A673 (cell line): ENCODE measurements around the gene FBN1. TPM values are rescaled to one million over a fixed set of nuclear protein-coding genes. Genes with fewer than 3 reads are reported as not detected.

ENCODE experiments used
- BruUV-seq: library from RNA; stranded (reverse); fragments of 400-500 nt; replicated peaks from 2 replicates; lab custom pipeline; 2021; lab: Mats Ljungman, UMichigan
- CTCF ChIA-PET: fragments of 300-600 bp; sonication (Branson Sonifier 250); formaldehyde crosslinking; loops from one replicate; lab custom pipeline; 2022; ENCODE audit warnings: antibody characterized with exemption; lab: Charles Lee
- POLR2A ChIA-PET: fragments of 300-600 bp; sonication (Branson Sonifier 250); formaldehyde crosslinking; loops from one replicate; lab custom pipeline; 2022; ENCODE audit warnings: antibody characterized with exemption; ENCODE audit not compliant: low non-redundant PET; lab: Charles Lee
- DNase-seq: peaks from one replicate; pipeline ENCODE4 v3.0.0-alpha.2; 2015; ENCODE audit warnings: low spot score
- H3K27ac ChIP-seq: fragments of 200-600 bp; sonication (generic); 2 replicates; pipeline ENCODE4 v1.5.1; 2016; ENCODE audit warnings: mixed run types, low read depth, mild to moderate bottlenecking, mixed read lengths, antibody characterized with exemption, low read length; ENCODE audit not compliant: poor library complexity, severe bottlenecking
- H3K27me3 ChIP-seq: fragments of 200-600 bp; sonication (generic); replicated peaks from 2 replicates; pipeline ENCODE4 v1.6.1; 2017; ENCODE audit warnings: mixed run types, low read depth, mild to moderate bottlenecking, mixed read lengths, antibody characterized with exemption, low read length; ENCODE audit not compliant: insufficient read depth, poor library complexity
- H3K36me3 ChIP-seq: fragments of 200-600 bp; sonication (generic); 2 replicates; pipeline ENCODE4 v1.6.1; 2016; ENCODE audit warnings: mixed run types, mild to moderate bottlenecking, mixed read lengths, antibody characterized with exemption, low read length; ENCODE audit not compliant: insufficient read depth, poor library complexity, severe bottlenecking
- H3K4me1 ChIP-seq: fragments of 200-600 bp; sonication (generic); 2 replicates; pipeline ENCODE4 v1.6.1; 2017; ENCODE audit warnings: mixed run types, mild to moderate bottlenecking, mixed read lengths, antibody characterized with exemption, low read length; ENCODE audit not compliant: insufficient read depth, poor library complexity, severe bottlenecking
- H3K4me3 ChIP-seq: fragments of 200-600 bp; sonication (generic); 2 replicates; pipeline ENCODE4 v1.5.1; 2016; ENCODE audit warnings: low read depth, mixed run types, mild to moderate bottlenecking, mixed read lengths, low read length; ENCODE audit not compliant: poor library complexity, severe bottlenecking
- H3K9me3 ChIP-seq: fragments of 200-600 bp; sonication (generic); 2 replicates; pipeline ENCODE4 v1.6.1; 2016; ENCODE audit warnings: mixed run types, low read depth, mild to moderate bottlenecking, mixed read lengths, antibody characterized with exemption, low read length; ENCODE audit not compliant: poor library complexity, severe bottlenecking
- EZH2 ChIP-seq: fragments of 200-600 bp; sonication (generic); IDR thresholded peaks from 2 replicates; pipeline ENCODE4 v1.6.1; 2017; ENCODE audit warnings: borderline replicate concordance, low read depth, mild to moderate bottlenecking, mixed read lengths, antibody characterized with exemption, low read length; ENCODE audit not compliant: poor library complexity, severe bottlenecking
- intact Hi-C: fragments of 100-400 bp; cut with micrococcal nuclease; formaldehyde crosslinking; loops from one replicate; pipeline ENCODE4 v1.10.0; 2022; ENCODE audit not compliant: unreplicated experiment
- total RNA-seq: library from RNA; stranded (reverse); gene quantifications from 2 replicates; pipeline ENCODE4 v1.2.3, GENCODE V29; 2021
- TF ChIP-seq, protein P1 (sequence below): fragments of 300-800, 200-600 bp; sonication (generic); conservative IDR thresholded peaks from 2 replicates; pipeline ENCODE4 v1.5.1; 2017; ENCODE audit warnings: low read depth, mild to moderate bottlenecking, antibody characterized with exemption, low read length, moderate library complexity, mixed read lengths

FBN1 gene
- total RNA-seq, 1 experiment from 2014 or later = 25.4 TPM

DNA sequence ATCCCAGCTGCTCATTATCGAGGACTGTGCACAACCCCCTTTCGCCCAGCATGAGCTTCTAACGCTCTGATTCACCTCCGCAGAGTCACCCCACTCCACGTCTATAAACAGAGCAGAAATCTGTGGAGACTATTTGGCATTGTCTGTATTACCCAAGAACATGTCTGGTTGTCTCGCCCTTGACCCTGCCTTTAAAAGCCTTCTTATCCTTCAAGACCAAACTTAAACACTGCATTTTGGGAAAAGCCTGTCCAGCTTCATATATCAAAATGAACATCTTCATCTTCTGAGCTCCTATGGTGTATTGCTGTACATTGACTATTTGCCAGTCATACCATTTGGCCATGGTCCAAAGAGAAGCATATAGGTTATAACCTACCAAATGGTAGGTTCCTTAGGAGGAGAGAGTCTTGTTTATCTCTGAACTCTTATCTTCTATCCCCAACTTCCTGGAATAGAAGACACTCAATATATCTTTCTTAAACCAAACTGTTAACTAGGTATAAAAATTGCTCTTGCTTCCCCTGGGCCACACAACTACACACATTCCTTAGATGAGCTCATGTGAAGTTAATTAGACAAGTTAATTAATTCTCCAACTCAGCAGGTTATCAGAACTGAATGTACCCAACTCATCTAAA is 90.1 kb downstream of the FBN1 start:
- Histone ChIP-seq H3K36me3 (no peaks in the 10 kb centered on the region), H3K9me3 (no peaks in the 10 kb centered on the region), H3K27me3 (no peaks in the 10 kb centered on the region), H3K27ac (peak overlapping the region; percentile 25), H3K4me1 (peaks cover 46% of the 10 kb centered on the region), H3K4me3 (no peak overlapping the region)
- BruUV-seq = no TSS peak
- POLR2A ChIA-PET = no interaction called here
- CTCF ChIA-PET = no interaction called here
- peak; percentile 33 for DNase-seq
- intact Hi-C loops = no loop called here
- TF ChIP-seq, protein P1, sequence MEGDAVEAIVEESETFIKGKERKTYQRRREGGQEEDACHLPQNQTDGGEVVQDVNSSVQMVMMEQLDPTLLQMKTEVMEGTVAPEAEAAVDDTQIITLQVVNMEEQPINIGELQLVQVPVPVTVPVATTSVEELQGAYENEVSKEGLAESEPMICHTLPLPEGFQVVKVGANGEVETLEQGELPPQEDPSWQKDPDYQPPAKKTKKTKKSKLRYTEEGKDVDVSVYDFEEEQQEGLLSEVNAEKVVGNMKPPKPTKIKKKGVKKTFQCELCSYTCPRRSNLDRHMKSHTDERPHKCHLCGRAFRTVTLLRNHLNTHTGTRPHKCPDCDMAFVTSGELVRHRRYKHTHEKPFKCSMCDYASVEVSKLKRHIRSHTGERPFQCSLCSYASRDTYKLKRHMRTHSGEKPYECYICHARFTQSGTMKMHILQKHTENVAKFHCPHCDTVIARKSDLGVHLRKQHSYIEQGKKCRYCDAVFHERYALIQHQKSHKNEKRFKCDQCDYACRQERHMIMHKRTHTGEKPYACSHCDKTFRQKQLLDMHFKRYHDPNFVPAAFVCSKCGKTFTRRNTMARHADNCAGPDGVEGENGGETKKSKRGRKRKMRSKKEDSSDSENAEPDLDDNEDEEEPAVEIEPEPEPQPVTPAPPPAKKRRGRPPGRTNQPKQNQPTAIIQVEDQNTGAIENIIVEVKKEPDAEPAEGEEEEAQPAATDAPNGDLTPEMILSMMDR = no peak
- TF ChIP-seq EZH2 = no peak

DNA sequence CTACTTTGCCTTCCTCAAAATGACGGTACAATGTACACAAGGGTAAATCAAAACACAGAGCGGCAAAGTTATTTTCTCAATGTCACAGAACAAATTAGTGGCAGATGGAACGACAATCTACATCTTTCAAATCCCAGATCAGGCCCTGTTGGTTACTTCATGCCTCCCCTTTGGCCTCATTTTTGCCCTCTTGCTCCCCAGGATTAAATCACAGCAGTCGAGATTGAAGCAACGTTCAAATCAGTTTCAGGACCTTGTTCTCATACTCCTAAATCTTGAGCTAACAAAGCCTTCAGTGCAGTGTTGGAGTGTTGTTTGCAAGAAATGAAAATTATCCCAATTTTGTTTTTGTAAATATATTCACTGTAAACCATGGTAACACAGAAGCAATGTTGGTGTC is 91.4 kb downstream of the FBN1 start:
- ChIA-PET POLR2A (no interaction called here), CTCF (no interaction called here)
- Histone ChIP-seq H3K36me3 (no peaks in the 10 kb centered on the region), H3K27me3 (no peaks in the 10 kb centered on the region), H3K27ac (peak overlapping the region; percentile 56), H3K4me3 (no peak overlapping the region), H3K9me3 (no peaks in the 10 kb centered on the region), H3K4me1 (peaks cover 39% of the 10 kb centered on the region)
- intact Hi-C loops = no loop called here
- BruUV-seq = no TSS peak
- TF ChIP-seq, protein P1 = no peak
- no peak for TF ChIP-seq EZH2
- DNase-seq = no peak

GRCh38 chr15:48553559-48553958 is 92.0 kb downstream of the FBN1 start:
- peak overlapping the region; percentile 56 for H3K27ac ChIP-seq
- no peaks in the 10 kb centered on the region for H3K9me3 ChIP-seq
- no peak for TF ChIP-seq EZH2
- TF ChIP-seq, protein P1 = no peak
- H3K27me3 ChIP-seq = no peaks in the 10 kb centered on the region
- CTCF ChIA-PET = no interaction called here
- H3K4me1 ChIP-seq = peaks cover 34% of the 10 kb centered on the region
- BruUV-seq = no TSS peak
- H3K36me3 ChIP-seq = no peaks in the 10 kb centered on the region
- intact Hi-C loops = no loop called here
- H3K4me3 ChIP-seq = no peak overlapping the region
- peak; percentile 48 for DNase-seq
- POLR2A ChIA-PET = interaction anchor here (1.2 kb wide), 1 partner anchor 248 kb away, joined by 3 read pairs; no protein-coding TSS in a partner anchor
